Astrocyte (in vitro differentiated cells and primary cell): ENCODE data around the gene MTURN.

Experiments
- EZH2 ChIP-seq: IDR thresholded peaks from 2 replicates; pipeline ENCODE4 v1.6.1; 2012; ENCODE audit warnings: mild to moderate bottlenecking, low read length, inconsistent platforms; ENCODE audit not compliant: insufficient read depth
- TF ChIP-seq, protein P1 (sequence below): IDR thresholded peaks from 2 replicates; pipeline ENCODE4 v1.5.1; 2011; ENCODE audit warnings: low read depth, mild to moderate bottlenecking, inconsistent platforms, low read length, moderate library complexity; ENCODE audit not compliant: insufficient read depth

DNA sequence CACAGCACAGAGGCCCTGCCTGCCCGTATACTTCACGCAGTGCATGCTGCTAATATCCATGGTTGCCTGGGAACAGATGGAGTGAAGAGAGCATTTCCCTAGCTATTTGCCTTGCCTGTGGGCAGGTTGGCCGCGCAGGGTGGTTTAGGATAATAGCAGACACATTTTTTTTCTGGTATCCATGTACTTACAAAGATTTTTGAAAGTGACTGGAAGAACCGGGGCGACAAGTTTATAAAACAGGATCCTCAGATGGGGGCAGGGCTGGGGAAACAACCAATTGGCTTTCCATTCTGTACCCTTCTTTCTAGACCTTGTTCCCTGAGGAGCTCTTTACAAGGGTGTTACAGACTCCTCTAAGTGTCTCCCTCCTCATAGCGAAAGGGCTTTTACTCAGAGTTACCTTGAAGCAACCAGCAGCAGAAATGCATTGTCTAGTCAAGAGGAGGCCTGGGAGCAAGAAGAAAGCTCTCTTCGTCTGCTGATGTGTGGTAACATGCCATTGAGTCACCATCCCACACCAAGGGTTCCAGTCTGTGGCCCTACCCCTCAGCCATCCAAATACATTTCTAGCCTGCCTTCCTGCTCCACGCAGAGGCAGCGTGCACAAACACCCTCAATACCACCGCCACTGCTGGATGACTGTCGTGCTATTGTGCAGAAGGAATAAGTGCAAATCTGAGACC is 31.5 kb downstream of the MTURN start:
- TF ChIP-seq, protein P1, sequence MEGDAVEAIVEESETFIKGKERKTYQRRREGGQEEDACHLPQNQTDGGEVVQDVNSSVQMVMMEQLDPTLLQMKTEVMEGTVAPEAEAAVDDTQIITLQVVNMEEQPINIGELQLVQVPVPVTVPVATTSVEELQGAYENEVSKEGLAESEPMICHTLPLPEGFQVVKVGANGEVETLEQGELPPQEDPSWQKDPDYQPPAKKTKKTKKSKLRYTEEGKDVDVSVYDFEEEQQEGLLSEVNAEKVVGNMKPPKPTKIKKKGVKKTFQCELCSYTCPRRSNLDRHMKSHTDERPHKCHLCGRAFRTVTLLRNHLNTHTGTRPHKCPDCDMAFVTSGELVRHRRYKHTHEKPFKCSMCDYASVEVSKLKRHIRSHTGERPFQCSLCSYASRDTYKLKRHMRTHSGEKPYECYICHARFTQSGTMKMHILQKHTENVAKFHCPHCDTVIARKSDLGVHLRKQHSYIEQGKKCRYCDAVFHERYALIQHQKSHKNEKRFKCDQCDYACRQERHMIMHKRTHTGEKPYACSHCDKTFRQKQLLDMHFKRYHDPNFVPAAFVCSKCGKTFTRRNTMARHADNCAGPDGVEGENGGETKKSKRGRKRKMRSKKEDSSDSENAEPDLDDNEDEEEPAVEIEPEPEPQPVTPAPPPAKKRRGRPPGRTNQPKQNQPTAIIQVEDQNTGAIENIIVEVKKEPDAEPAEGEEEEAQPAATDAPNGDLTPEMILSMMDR: no peak
- TF ChIP-seq EZH2: no peak
